Measurements from ENCODE around the gene RASL12.

RASL12 gene

DNA sequence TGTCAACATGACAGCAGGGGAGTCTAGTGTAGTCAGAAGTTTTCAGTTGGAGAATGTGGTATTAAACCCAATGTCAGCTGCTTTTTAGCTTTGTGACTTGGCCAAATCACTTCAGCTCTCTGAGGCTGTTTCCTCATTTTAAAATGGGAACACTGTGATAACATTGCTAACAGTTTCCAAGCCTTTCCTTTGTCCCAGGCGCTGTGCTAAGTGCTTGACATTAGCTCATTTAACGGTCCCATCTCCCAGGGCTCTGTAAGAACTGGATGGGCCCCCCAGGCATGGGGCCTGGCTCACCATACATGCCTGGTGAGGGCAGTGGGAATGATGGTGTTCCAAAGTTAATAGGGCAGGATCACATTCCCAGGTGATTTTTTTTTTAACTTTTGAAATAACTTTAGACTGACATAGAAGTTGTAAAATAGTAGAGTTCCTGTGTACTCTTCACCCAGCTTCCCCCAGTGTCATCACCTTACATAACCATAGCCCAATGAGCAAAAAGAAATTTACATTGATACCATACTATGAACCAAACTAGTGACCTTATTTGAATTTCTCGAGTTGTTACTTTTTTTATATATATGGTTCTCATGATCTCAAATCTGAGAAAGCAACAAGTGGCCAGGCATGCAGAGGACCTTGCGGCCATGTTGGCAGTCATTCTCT is 7.7 kb downstream of the RASL12 start:
- no peak for DNase-seq (ENCODE audit: extremely low spot score)
- TF ChIP-seq ZNF384 (IDR thresholded peaks at IDR 0.05) = no peak
- no peak for TF ChIP-seq LEF1 (IDR thresholded peaks at IDR 0.05; ENCODE audit: borderline replicate concordance)
- no peak for TF ChIP-seq ELF4 (IDR thresholded peaks at IDR 0.05)
- TF ChIP-seq FOXK2 (IDR thresholded peaks at IDR 0.05) = no peak
- TF ChIP-seq BHLHE40 (IDR thresholded peaks at IDR 0.05; ENCODE audit: borderline replicate concordance) = no peak
- no peak for TF ChIP-seq NFRKB (IDR thresholded peaks at IDR 0.05)
- TF ChIP-seq CTBP1 (IDR thresholded peaks at IDR 0.05; ENCODE audit: borderline replicate concordance) = no peak
- no peak for TF ChIP-seq TARDBP (IDR thresholded peaks at IDR 0.05)
- TF ChIP-seq SUZ12 (IDR thresholded peaks at IDR 0.05) = no peak
- no peak for TF ChIP-seq HDGF (IDR thresholded peaks at IDR 0.05; ENCODE audit: borderline replicate concordance)
- TF ChIP-seq L3MBTL2 (conservative IDR thresholded peaks at IDR 0.05) = no peak
- TF ChIP-seq, protein P1, sequence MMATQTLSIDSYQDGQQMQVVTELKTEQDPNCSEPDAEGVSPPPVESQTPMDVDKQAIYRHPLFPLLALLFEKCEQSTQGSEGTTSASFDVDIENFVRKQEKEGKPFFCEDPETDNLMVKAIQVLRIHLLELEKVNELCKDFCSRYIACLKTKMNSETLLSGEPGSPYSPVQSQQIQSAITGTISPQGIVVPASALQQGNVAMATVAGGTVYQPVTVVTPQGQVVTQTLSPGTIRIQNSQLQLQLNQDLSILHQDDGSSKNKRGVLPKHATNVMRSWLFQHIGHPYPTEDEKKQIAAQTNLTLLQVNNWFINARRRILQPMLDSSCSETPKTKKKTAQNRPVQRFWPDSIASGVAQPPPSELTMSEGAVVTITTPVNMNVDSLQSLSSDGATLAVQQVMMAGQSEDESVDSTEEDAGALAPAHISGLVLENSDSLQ (IDR thresholded peaks at IDR 0.05) = no peak
- ChIA-PET POLR2A (interaction anchor here (0.9 kb wide), 1 partner anchor 10 kb away, joined by 4 read pairs; no protein-coding TSS in a partner anchor), CTCF (no interaction called here)

DNA sequence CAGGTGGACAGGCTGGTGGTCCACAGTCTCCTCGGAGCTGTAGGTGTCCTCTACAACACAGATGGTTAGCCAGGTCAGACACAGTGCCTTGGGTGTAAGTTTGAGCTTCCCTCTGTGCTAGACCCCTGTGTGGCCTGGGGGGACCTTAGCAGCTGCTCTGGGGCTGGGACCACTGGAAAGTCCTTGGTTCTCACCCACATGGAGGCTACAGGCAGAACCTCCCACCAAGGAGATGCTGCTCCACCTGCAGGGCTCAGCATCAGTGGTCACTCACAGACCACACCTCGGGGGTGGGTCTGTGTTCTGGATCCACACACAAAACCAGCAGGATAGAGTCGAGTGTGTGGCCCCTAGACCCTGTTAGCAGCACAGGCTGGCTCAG is 8.4 kb downstream of the RASL12 start:
- no peak for DNase-seq (ENCODE audit: extremely low spot score)
- no peak for TF ChIP-seq SUZ12 (IDR thresholded peaks at IDR 0.05)
- no peak for TF ChIP-seq ELF4 (IDR thresholded peaks at IDR 0.05)
- TF ChIP-seq BHLHE40 (IDR thresholded peaks at IDR 0.05; ENCODE audit: borderline replicate concordance) = no peak
- TF ChIP-seq FOXM1 (IDR thresholded peaks at IDR 0.05; ENCODE audit: borderline replicate concordance) = no peak
- ChIA-PET POLR2A (no interaction called here), CTCF (no interaction called here)

DNA sequence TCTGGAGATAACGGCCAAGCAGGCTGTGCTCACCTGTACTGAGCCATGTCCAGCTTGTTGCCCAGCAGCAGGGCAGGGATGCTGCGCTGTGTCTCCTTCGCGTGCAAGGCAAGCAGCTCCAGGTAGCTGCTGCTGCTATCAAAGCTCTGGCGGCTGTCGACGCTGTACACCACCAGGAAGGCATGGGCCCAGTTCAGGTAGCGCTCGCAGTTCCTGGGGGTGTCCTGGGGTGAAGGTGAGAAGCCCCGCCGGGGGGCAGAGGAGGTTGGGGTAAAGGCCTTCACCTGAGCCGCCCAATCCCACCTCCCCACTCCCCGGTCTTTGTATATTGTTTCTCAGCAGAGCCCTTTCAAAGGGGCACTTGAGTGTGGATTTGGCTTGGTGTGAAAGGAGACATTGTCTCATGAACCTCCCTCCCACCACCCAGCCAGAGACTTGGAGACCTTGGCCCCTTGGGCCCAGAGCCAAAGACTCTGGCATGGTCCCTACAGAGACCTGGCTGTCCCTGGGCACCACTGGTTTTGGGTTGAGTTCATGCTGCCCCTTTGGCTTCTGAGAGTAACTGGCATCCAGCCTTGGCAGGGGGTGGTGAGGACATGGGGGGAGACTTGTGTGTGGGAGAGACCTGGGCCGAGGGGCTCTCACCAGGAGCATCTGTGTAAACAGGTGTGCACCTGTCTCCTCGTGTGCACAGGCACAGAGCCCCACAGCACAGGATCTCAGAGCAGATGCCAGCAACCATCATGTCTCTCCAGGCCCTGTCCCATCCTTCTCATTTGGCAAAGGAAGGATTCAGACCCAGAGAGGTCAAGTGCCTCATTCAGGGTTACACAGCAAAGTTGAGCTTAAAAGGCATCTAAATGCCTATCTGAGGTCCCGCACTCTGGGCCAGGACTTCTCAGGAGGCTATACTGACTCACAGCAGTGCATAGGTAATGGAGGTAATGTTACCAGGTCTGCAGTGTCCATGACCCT is 9.1 kb downstream of the RASL12 start:
- DNase-seq (ENCODE audit: extremely low spot score) = no peak
- ChIA-PET CTCF (no interaction called here), POLR2A (no interaction called here)
- TF ChIP-seq ZNF384 (IDR thresholded peaks at IDR 0.05) = no peak
- TF ChIP-seq FOXM1 (IDR thresholded peaks at IDR 0.05; ENCODE audit: borderline replicate concordance) = no peak
- TF ChIP-seq BHLHE40 (IDR thresholded peaks at IDR 0.05; ENCODE audit: borderline replicate concordance) = no peak
- TF ChIP-seq HDGF (IDR thresholded peaks at IDR 0.05; ENCODE audit: borderline replicate concordance) = no peak
- no peak for TF ChIP-seq ELF4 (IDR thresholded peaks at IDR 0.05)

DNA sequence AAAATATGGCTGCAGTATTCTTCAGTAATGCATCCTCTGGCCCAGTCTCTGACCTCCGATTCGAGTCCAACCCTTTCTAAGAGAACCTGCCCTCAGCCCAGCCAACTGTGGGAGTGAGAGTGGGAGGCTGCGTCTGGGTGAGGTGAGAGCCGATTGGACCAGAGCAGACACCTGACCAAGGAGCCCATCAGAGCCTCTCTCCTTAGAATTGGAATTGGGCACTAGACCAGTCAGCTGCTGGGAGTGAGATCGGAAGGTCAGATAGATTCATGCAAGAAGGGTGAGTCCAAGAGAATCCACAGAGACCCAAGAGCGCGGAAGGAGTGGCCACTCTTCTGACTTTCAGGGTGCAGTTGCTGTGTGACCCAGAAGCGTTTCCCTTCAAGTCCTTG is 10.2 kb downstream of the RASL12 start:
- ChIA-PET CTCF (no interaction called here), POLR2A (no interaction called here)
- no peak for DNase-seq (ENCODE audit: extremely low spot score)
- no peak for TF ChIP-seq BHLHE40 (IDR thresholded peaks at IDR 0.05; ENCODE audit: borderline replicate concordance)
- TF ChIP-seq HDGF (IDR thresholded peaks at IDR 0.05; ENCODE audit: borderline replicate concordance) = no peak
- TF ChIP-seq NFRKB (IDR thresholded peaks at IDR 0.05) = no peak
- no peak for TF ChIP-seq ELF4 (IDR thresholded peaks at IDR 0.05)
- no peak for TF ChIP-seq TARDBP (IDR thresholded peaks at IDR 0.05)
- no peak for TF ChIP-seq FOXK2 (IDR thresholded peaks at IDR 0.05)
- no peak for TF ChIP-seq CTBP1 (IDR thresholded peaks at IDR 0.05; ENCODE audit: borderline replicate concordance)
- TF ChIP-seq SP1 (IDR thresholded peaks at IDR 0.05) = no peak

DNA sequence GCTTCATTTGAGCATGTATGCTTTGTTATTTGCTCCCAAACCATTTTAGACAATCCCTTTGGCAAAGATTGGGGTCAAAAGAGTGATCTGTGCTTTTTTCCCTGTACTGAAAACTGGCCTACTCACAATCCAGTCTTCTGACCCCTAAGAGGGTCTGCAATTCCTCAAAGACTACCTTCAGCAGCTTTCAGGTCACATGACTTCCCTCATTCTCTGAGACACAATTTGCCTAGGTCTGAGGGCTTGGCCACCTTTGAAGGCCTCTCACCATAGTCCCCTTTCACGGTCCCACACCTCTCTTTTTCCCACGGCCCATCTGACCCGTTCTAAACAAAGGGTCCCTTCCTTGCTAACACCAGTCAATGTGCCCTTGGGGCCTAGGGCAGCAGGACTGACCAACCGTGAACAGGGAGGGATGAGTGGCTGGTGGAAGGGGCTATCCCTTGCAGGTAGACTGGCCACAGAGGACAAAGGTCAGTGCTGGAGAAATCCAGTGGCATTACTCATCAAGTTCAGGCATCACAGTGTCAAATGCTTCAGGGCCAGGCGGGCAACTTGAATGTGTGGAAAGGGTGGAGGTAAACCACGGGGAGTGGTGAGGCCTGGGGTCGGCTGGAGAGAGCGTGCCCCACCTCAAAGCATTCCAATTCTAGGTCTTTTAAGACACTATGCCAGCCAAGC is 10.8 kb downstream of the RASL12 start:
- TF ChIP-seq, protein P1 (IDR thresholded peaks at IDR 0.05) = no peak
- no peak for TF ChIP-seq ARNT (IDR thresholded peaks at IDR 0.05)
- TF ChIP-seq CTBP1 (IDR thresholded peaks at IDR 0.05; ENCODE audit: borderline replicate concordance) = no peak
- no peak for TF ChIP-seq SUZ12 (IDR thresholded peaks at IDR 0.05)
- TF ChIP-seq NFRKB (IDR thresholded peaks at IDR 0.05) = no peak
- no peak for TF ChIP-seq BHLHE40 (IDR thresholded peaks at IDR 0.05; ENCODE audit: borderline replicate concordance)
- TF ChIP-seq ELF4 (IDR thresholded peaks at IDR 0.05) = no peak
- TF ChIP-seq TARDBP (IDR thresholded peaks at IDR 0.05) = no peak
- no peak for TF ChIP-seq HDGF (IDR thresholded peaks at IDR 0.05; ENCODE audit: borderline replicate concordance)
- TF ChIP-seq LEF1 (IDR thresholded peaks at IDR 0.05; ENCODE audit: borderline replicate concordance) = no peak
- no peak for TF ChIP-seq ZNF384 (IDR thresholded peaks at IDR 0.05)
- no peak for TF ChIP-seq FOXK2 (IDR thresholded peaks at IDR 0.05)
- TF ChIP-seq FOXM1 (IDR thresholded peaks at IDR 0.05; ENCODE audit: borderline replicate concordance) = no peak
- TF ChIP-seq SP1 (IDR thresholded peaks at IDR 0.05) = no peak
- TF ChIP-seq FOXA1 (IDR thresholded peaks at IDR 0.05) = no peak
- TF ChIP-seq L3MBTL2 (conservative IDR thresholded peaks at IDR 0.05) = no peak

DNA sequence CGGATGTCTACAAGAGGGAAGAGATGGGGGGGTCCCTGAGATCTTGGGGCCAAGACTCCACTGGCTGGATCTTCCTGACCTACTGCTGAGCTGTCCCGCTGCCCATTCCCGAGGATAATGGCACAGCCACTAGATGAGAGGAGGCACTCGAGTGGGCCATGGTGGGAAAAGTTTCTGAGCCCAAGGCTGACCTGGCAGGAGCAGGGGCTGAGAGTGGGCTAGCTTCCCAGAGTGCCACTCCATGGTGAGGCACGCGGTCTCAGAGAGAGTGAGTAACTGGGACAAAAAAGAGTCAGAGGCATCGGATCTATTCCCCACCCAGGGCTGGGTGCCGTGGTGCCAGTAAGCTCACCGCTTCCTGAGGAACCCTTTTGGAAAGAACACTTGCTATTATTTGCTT is 11.7 kb downstream of the RASL12 start:
- ChIA-PET CTCF (interaction anchor here (1.9 to 2.1 kb wide), 2 partner anchors 31 to 45 kb away, joined by 11 to 12 read pairs; no protein-coding TSS in a partner anchor), POLR2A (no interaction called here)
- DNase-seq (ENCODE audit: extremely low spot score) = no peak
- no peak for TF ChIP-seq L3MBTL2 (conservative IDR thresholded peaks at IDR 0.05)
- no peak for TF ChIP-seq FOXM1 (IDR thresholded peaks at IDR 0.05; ENCODE audit: borderline replicate concordance)
- TF ChIP-seq SP1 (IDR thresholded peaks at IDR 0.05) = no peak
- TF ChIP-seq SUZ12 (IDR thresholded peaks at IDR 0.05) = no peak
- TF ChIP-seq BHLHE40 (IDR thresholded peaks at IDR 0.05; ENCODE audit: borderline replicate concordance) = no peak
- no peak for TF ChIP-seq CTBP1 (IDR thresholded peaks at IDR 0.05; ENCODE audit: borderline replicate concordance)
- no peak for TF ChIP-seq FOXA1 (IDR thresholded peaks at IDR 0.05)
- no peak for TF ChIP-seq FOXK2 (IDR thresholded peaks at IDR 0.05)
- TF ChIP-seq, protein P1 (IDR thresholded peaks at IDR 0.05) = no peak
- no peak for TF ChIP-seq TARDBP (IDR thresholded peaks at IDR 0.05)
- TF ChIP-seq HDGF (IDR thresholded peaks at IDR 0.05; ENCODE audit: borderline replicate concordance) = no peak
- no peak for TF ChIP-seq LEF1 (IDR thresholded peaks at IDR 0.05; ENCODE audit: borderline replicate concordance)
- TF ChIP-seq ELF4 (IDR thresholded peaks at IDR 0.05) = no peak
- no peak for TF ChIP-seq ZNF384 (IDR thresholded peaks at IDR 0.05)
- no peak for TF ChIP-seq ARNT (IDR thresholded peaks at IDR 0.05)
- TF ChIP-seq NFRKB (IDR thresholded peaks at IDR 0.05) = no peak

More for the DNA sequence above, 10.8 kb downstream of the RASL12 start:
- CTCF ChIA-PET = interaction anchor here (2.1 kb wide), 1 partner anchor 45 kb away, joined by 11 read pairs; no protein-coding TSS in a partner anchor
- DNase-seq (ENCODE audit: extremely low spot score) = no peak
- POLR2A ChIA-PET = no interaction called here

Data from HEK293T (cell line).